ENCODE measurements around the gene UNC45B.
"Not testable (repeated sequence)": the region's sequence is repeated elsewhere in the genome, so short reads cannot be mapped to it uniquely, and the experiment has no call there.

Gene UNC45B

GRCh38 chr17:35214631-35215273, 67.1 kb downstream of the UNC45B start:
- DNase-seq (ENCODE audit: low spot score) = no peak

- no peak for DNase-seq (ENCODE audit: low spot score)
Measured at GRCh38 chr17:35217107-35217506, 69.5 kb downstream of the UNC45B start.

DNA sequence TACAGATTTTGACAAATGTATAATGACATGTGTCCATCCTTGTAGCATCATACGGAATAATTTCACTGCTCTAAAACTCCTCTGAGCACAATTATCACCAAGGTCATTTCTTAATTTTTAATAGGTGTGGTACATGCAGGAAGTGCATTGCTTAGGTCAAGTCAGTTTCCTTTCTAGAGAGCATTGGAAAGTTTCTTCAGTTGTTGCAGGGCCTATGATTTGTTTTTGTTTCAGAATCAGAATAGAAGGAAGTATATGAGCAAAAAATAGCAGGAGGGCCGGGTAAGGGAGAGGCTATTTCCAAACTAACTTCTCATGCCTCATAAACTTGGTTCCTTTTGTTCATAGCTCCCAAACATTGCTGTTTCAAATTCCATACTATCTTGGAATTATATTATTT, 71.3 kb downstream of the UNC45B start:
- no peak for DNase-seq (ENCODE audit: low spot score)

DNA sequence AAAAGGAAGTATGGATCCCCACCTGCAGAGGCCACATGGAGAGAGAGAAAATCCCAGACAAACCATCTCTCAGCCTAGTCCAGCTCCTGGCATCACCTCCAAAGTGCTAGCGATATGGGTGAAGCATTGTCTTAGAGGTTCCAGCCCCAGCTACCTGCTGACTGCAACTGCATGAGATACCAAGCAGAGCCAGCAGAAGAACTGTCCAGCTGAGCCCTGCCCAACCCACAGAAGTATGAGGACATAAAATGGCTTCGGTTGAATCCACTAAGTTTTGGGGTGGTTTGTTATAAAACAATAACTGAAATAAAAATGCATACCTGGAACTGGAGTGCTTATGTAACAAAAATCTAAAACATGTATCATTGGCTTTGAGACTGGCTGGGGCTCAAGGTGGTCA, 74.8 kb downstream of the UNC45B start:
- DNase-seq (ENCODE audit: low spot score) = no peak

DNA sequence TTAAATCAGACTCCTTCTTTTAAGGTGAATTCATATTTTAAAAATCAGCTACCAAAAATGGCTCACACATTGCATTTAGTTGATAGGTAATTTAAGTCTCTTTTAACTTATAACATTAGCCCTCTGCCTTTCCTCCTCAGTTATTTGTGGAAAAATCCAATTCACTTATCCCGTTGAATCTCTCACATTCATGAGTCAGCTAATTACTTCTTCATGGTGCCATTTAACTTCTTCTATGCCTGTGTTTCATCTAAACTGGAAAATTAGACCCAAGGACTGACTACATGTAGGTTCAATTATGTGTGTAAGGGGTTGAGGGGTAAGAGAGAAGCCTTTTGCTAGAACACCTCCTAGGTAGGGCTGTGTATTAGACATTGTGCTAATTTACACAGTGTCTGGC, 76.8 kb downstream of the UNC45B start:
- no peak for DNase-seq (ENCODE audit: low spot score)

DNA sequence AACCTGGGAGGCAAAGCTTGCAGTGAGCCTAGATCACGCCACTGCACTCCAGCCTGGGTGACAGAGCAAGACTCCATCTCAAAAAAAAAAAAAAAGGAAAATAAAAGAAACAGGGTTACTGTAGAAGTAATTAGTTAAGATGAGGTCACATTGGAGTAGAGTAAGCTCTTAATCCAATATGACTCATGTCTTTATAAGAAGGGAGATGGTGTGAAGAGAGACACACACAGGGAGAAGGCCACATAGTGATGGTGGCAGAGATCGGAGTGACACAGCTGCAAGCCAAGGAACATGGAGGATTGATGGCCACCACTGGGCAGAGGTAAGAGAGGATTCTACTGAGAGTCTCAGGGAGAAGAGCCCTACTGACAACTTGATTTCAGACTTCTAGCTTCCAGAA, 79.9 kb downstream of the UNC45B start:
- no peak for DNase-seq (ENCODE audit: low spot score)

GRCh38 chr17:35229638-35230037, 82.0 kb downstream of the UNC45B start:
- DNase-seq (ENCODE audit: low spot score) = no peak

DNA sequence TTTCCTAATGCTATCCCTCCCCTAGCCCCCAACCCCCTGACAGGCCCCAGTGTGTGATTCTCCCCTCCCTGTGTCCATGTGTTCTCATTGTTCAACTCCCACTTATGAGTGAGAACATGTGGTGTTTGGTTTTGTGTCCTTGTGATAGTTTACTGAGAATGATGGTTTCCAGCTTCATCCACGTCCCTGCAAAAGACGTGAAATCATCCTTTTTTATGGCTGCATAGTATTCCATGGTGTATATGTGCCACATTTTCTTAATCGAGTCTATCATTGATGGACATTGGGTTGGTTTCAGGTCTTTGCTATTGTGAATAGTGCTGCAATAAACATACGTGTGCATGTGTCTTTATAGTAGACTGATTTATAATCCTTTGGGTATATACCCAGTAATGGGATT, 86.7 kb downstream of the UNC45B start:
- DNase-seq (ENCODE audit: low spot score) = not testable (repeated sequence)

- DNase-seq (ENCODE audit: low spot score) = no peak
Measured at GRCh38 chr17:35235289-35235688, 87.7 kb downstream of the UNC45B start.

DNA sequence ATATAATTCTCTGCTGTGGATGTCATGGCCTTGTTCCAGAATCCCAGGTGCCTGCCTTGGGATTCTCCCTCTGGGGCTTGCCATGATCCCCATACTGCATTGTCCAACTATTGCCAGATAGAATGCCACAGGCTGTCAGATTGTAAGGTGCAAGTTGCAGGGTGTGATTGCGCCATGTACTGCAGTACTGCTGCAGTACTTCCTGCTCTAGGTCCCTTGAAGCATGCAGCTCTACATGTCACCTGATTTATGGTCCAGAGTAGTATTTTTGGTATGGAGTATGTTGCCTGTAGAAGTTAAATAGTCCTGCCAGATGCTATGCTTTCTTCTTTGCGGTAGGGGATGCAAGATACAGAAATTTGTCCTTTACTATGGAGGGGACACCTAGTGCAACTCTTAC, 88.3 kb downstream of the UNC45B start:
- no peak for DNase-seq (ENCODE audit: low spot score)

DNA sequence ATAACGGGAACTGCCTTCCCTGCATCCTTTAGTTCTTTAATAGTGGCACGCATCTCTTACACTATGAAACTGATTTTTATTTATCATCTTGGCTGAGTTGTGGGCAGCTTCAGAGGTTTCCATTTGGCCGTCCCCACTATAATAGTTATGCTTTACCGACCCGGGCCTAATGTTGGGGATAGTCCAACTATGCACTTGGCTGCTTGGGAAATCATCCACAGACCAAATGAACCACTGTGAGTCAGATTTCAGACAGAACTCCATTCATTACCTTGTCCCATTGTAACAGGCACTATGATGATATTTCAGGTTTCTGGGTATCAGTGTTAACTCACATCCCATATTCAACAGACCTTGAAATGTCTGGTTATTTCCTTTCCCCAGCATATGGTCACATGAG, 89.2 kb downstream of the UNC45B start:
- no peak for DNase-seq (ENCODE audit: low spot score)

- DNase-seq (ENCODE audit: low spot score) = no peak
Measured at GRCh38 chr17:35238821-35239220, 91.2 kb downstream of the UNC45B start.
